Stimulated activated CD4-positive, alpha-beta T cell treated with anti-CD3 and anti-CD28 coated beads, Interleukin-15, amount 100 ng/mL, for 1 hour (primary cell): ENCODE measurements around the gene ZNG1E.
"Not testable (repeated sequence)": the region's sequence is repeated elsewhere in the genome, so short reads cannot be mapped to it uniquely, and the experiment has no call there.

ENCODE experiments used
- DNase-seq, 2 donors: peaks; one replicate each; pipeline ENCODE4 v3.0.0-alpha.2; 2020; ENCODE audit warnings: low read depth in 1 of 2, low spot score in 1 of 2

Gene ZNG1E

DNA sequence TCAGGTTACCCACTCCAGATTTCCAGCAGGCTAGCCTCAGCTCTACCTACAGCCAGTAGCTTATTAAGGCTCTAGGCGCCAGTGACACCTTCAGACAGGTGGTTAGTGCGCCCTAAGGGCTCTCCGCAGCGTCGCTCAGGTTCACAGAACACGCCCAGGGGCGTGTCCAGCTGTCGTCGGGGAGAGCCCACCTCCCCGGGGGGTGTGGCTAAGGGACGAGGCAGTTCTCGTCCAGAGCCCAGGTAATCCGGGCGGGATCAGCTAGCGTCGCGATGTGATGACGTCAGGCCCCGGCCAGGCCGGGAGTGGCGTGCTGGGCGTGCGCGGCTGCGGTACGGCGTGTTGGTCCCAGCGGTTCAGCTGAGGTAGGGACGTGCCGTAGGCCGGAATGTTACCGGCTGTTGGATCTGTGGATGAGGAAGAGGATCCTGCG is at the start of gene ZNG1E:
ZNG1E (plus strand) TSS at position 340 of the 433 bp plus-strand sequence; CDS start at position 389, 49 bp downstream.
- peak; percentile 25 to 39 for DNase-seq

DNA sequence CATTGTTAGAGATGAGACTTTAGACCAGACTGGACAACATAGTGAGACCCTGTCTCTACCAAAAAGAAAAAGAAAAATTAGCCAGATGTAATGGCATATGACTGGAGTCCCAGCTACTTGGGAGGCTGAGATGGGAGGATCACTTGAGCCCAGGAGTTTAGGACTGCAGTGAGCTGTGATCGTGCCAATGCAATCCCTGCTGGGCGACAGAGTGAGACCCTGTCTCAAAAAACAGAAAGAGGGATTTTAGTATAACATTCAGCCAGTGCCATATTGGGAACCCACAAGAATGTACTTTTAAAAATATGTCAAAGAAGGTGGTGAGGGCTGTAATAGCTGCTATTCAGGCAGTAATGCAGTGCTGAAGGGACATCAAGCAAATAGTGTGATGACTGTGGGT is 2.1 kb upstream of the ZNG1E start:
- DNase-seq, result not testable (repeated sequence)

GRCh38 chr9:65675018-65675417 is 710 bp upstream of the ZNG1E start:
- not testable (repeated sequence) for DNase-seq

GRCh38 chr9:65676389-65676788 is 661 bp downstream of the ZNG1E start:
- not testable (repeated sequence) for DNase-seq

DNA sequence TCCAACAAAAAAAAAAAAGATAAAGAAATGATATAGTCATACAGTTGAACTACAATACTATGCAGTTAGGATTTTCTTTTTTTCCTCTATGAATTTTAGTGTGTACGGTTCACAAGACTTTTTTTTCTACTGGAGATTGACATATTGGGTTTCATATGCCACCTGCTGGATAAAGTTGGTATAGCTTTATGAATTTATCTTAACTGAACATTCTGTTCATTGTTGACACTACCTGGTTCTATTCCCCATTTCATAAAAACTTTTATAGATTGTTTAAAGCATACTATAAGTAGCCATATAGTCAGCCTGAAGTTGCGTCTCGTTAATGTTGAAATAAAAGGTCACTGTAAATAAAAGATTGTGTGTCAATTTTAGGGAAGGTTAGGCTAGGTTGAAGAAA is 2.8 kb downstream of the ZNG1E start:
- not testable (repeated sequence) for DNase-seq

- not testable (repeated sequence) for DNase-seq
Measured at GRCh38 chr9:65703550-65703949, 27.8 kb downstream of the ZNG1E start.

DNA sequence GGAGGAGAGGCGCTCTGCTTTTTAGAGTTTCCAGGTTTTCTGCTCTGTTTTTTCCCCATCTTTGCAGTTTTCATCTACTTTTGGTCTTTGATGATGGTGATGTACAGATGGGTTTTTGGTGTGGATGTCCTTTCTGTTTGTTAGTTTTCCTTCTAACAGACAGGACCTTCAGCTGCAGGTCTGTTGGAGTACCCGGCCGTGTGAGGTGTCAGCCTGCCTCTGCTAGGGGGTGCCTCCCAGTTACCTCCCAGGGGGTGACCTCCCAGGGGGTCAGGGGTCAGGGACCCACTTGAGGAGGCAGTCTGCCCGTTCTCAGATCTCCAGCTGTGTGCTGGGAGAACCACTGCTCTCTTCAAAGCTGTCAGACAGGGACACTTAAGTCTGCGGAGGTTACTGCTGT is 38.7 kb downstream of the ZNG1E start:
- not testable (repeated sequence) for DNase-seq

- not testable (repeated sequence) for DNase-seq
Measured at GRCh38 chr9:65737096-65737564, 61.4 kb downstream of the ZNG1E start, which contains the start of gene FOXD4L4. TSS of gene FOXD4L4 (plus strand) at chr9:65737146. CDS start at chr9:65737146, 0 bp downstream.

DNA sequence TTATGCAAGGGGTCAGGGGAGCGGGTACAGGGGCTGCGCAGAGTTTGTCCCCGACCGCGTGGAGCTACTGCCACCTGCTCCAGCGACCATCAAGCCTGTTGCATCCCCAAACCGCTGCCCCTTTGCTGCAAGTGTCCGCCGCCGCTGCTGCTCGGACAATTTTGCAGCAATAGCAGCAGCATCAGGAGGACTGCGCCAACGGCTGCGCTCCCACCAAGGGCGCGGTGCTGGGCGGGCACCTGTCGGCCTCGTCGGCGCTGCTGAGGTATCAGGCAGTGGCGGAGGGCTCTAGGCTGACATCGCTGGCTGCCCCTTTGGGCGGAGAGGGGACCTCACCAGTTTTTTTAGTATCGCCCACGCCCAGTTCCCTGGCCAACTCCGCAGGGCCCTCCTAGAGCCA is 62.4 kb downstream of the ZNG1E start:
- not testable (repeated sequence) for DNase-seq
